HFFc6 (cell line): ENCODE measurements around the gene TMEM254. TPM values are rescaled to one million over a fixed set of nuclear protein-coding genes. Genes with fewer than 3 reads are reported as not detected.

ENCODE experiments used
- DNase-seq: peaks from one replicate; pipeline ENCODE4 v3.0.0-alpha.2; 2018
- H3K27ac Mint-ChIP-seq: 2 replicates; pipeline ENCODE4 v1.8.0; 2020; ENCODE audit warnings: mild to moderate bottlenecking, mixed read lengths
- H3K27me3 Mint-ChIP-seq: 2 replicates; pipeline ENCODE4 v1.8.0; 2021; ENCODE audit warnings: mild to moderate bottlenecking, moderate library complexity, mixed read lengths; ENCODE audit not compliant: insufficient read depth
- H3K36me3 Mint-ChIP-seq: 2 replicates; pipeline ENCODE4 v1.8.0; 2021; ENCODE audit warnings: low read depth, mixed read lengths
- H3K4me1 Mint-ChIP-seq: 2 replicates; pipeline ENCODE4 v1.8.0; 2020; ENCODE audit warnings: low read depth, mixed read lengths
- H3K4me3 Mint-ChIP-seq: 2 replicates; pipeline ENCODE4 v1.8.0; 2020; ENCODE audit warnings: mild to moderate bottlenecking, moderate library complexity, mixed read lengths
- H3K9me3 Mint-ChIP-seq: 2 replicates; pipeline ENCODE4 v1.8.0; 2020; ENCODE audit warnings: mild to moderate bottlenecking, mixed read lengths
- CTCF ChIP-seq: fragments of 200-600 bp; sonication (generic); IDR thresholded peaks from 2 replicates; pipeline ENCODE4 v1.5.0; 2021; ENCODE audit warnings: antibody characterized with exemption, mild to moderate bottlenecking
- total RNA-seq, 6 experiments: library from RNA; stranded (reverse); fragmentation: NEBNext Ultra II Directional; extraction: Animal tissue kit (Norgen Biotek cat#: 25700); gene quantifications; 2 replicates in 1 of 6; 3 replicates in 5 of 6; pipeline ENCODE4 v1.2.3, GENCODE V29; 2021

TMEM254 gene
- total RNA-seq, 6 experiments from 2014 or later: 11.7 to 14.8 (median 13.7) TPM

- Mint-ChIP-seq H3K4me3 (no peak overlapping the region), H3K36me3 (no peaks in the 10 kb centered on the region), H3K27me3 (peaks cover 21% of the 10 kb centered on the region), H3K4me1 (peaks cover 5% of the 10 kb centered on the region; the same call in 1 of the 2 replicates), H3K27ac (no peak overlapping the region), H3K9me3 (no peaks in the 10 kb centered on the region)
- DNase-seq: no peak
- no peak for TF ChIP-seq CTCF
Measured at GRCh38 chr10:80122110-80122710, 43.7 kb downstream of the TMEM254 start.

DNA sequence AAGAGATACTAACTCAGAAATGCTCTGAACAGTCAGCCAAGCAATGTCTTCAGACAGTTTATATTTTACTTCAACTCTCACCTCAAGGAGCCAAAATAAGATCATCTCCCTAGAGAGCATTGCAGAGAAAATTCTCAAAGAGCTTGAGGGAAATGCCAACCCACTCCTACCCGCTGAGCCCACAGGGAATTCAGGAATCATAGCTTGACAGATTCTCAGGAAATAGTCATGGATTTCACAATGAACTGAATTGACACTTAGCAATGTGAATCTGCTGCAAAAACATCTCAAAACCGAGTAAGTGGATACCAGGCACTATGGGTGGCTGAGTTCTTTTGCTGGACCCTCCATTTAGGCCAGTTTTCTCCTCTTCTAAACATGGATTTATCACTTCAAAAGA lies 44.3 kb downstream of the TMEM254 start:
- no peaks in the 10 kb centered on the region for H3K9me3 Mint-ChIP-seq
- no peaks in the 10 kb centered on the region for H3K36me3 Mint-ChIP-seq
- no peak overlapping the region for H3K4me3 Mint-ChIP-seq
- no peak for DNase-seq
- no peak for TF ChIP-seq CTCF
- no peak overlapping the region for H3K27ac Mint-ChIP-seq
- H3K27me3 Mint-ChIP-seq: peaks cover 21% of the 10 kb centered on the region
- H3K4me1 Mint-ChIP-seq: peaks cover 5% of the 10 kb centered on the region; the same call in 1 of the 2 replicates

GRCh38 chr10:80126876-80127275 lies 48.4 kb downstream of the TMEM254 start:
- Mint-ChIP-seq H3K9me3 (no peaks in the 10 kb centered on the region), H3K4me1 (peaks cover 12% of the 10 kb centered on the region), H3K36me3 (no peaks in the 10 kb centered on the region), H3K27me3 (peaks cover 3% of the 10 kb centered on the region), H3K4me3 (no peak overlapping the region), H3K27ac (no peak overlapping the region)
- no peak for TF ChIP-seq CTCF
- DNase-seq: no peak

GRCh38 chr10:80131499-80131901 lies 53.0 kb downstream of the TMEM254 start:
- Mint-ChIP-seq H3K27ac (peak overlapping the region; percentile 20; the same call in 1 of the 2 replicates), H3K27me3 (peaks cover 1% of the 10 kb centered on the region), H3K4me1 (peaks cover 36% of the 10 kb centered on the region), H3K9me3 (no peaks in the 10 kb centered on the region), H3K4me3 (no peak overlapping the region; the same call in 1 of the 2 replicates), H3K36me3 (no peaks in the 10 kb centered on the region)
- TF ChIP-seq CTCF: no peak
- no peak for DNase-seq

DNA sequence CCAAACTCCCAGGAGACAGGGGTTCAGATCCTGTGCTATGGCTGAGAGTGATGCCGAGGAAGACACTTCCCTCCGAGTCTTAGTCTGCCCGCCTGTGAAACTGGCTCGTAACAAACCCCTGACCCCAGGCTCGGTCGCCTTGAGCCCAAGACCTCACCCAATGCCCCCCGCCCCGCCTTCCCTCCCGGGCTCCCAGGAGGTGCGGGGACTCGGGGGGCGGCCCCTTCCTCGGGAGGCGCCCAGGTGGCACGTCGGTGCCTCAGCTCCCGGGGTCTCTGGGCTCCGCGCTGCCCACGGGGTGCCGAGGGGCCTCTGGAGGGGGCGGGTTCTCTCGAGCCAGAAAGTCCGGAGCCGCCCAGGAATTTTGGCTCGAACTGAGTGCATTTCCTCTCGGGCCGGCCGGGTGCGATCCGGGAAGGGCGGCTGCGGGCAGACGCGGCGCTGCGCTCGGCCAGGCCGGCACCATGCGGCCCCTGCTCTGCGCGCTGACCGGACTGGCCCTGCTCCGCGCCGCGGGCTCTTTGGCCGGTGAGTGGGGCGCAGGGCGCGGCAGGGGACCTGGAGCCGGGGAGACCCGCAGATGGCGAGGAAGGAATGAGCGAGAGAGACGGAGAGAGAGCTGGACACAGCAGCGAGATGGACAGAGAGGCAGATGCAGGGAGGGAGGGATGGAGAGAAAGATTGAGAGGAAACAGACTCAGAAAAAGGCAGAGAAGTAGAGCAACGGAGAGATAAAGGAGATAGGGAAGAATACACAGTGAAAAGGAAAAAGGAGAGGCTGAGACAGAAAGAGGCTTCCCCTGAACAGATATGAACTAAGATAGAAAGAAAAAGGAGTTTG lies 54.1 kb downstream of the TMEM254 start, which contains the start of gene PLAC9:
PLAC9 (plus strand) TSS at position 432 of the 841 bp plus-strand sequence; CDS start at position 465, 33 bp downstream.
- no peak for TF ChIP-seq CTCF
- H3K4me1 Mint-ChIP-seq: peaks cover 39% of the 10 kb centered on the region
- H3K27ac Mint-ChIP-seq: peak within 1 kb of the TSS; percentile 63

More for the DNA sequence above, 54.1 kb downstream of the TMEM254 start, which contains the start of gene PLAC9:
- Mint-ChIP-seq H3K4me3 (peak within 1 kb of the TSS; percentile 85), H3K36me3 (no peaks in the 10 kb centered on the region), H3K9me3 (no peaks in the 10 kb centered on the region), H3K27me3 (peaks cover 1% of the 10 kb centered on the region; the same call in 1 of the 2 replicates)
- DNase-seq: no peak
